ENCODE results near the gene PMM1.

PMM1 gene

GRCh38 chr22:41532908-41533825 is 56.5 kb downstream of the PMM1 start:
- no peaks in the 10 kb centered on the region for H3K9me3 ChIP-seq
- H3K27me3 ChIP-seq = no peaks in the 10 kb centered on the region
- no peak overlapping the region for H3K4me3 ChIP-seq (ENCODE audit: low read depth in 1 of 2, low read length in 1 of 2)
- peaks cover 40% of the 10 kb centered on the region for H3K36me3 ChIP-seq
- TF ChIP-seq, protein P1, sequence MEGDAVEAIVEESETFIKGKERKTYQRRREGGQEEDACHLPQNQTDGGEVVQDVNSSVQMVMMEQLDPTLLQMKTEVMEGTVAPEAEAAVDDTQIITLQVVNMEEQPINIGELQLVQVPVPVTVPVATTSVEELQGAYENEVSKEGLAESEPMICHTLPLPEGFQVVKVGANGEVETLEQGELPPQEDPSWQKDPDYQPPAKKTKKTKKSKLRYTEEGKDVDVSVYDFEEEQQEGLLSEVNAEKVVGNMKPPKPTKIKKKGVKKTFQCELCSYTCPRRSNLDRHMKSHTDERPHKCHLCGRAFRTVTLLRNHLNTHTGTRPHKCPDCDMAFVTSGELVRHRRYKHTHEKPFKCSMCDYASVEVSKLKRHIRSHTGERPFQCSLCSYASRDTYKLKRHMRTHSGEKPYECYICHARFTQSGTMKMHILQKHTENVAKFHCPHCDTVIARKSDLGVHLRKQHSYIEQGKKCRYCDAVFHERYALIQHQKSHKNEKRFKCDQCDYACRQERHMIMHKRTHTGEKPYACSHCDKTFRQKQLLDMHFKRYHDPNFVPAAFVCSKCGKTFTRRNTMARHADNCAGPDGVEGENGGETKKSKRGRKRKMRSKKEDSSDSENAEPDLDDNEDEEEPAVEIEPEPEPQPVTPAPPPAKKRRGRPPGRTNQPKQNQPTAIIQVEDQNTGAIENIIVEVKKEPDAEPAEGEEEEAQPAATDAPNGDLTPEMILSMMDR (IDR thresholded peaks at IDR 0.05) = peak; percentile 62
- H3K27ac ChIP-seq = no peak overlapping the region
- H3K4me1 ChIP-seq (ENCODE audit: control insufficient read depth in 1 of 2, insufficient read depth in 1 of 2, low read depth in 1 of 2, low read length in 1 of 2) = no peaks in the 10 kb centered on the region

DNA sequence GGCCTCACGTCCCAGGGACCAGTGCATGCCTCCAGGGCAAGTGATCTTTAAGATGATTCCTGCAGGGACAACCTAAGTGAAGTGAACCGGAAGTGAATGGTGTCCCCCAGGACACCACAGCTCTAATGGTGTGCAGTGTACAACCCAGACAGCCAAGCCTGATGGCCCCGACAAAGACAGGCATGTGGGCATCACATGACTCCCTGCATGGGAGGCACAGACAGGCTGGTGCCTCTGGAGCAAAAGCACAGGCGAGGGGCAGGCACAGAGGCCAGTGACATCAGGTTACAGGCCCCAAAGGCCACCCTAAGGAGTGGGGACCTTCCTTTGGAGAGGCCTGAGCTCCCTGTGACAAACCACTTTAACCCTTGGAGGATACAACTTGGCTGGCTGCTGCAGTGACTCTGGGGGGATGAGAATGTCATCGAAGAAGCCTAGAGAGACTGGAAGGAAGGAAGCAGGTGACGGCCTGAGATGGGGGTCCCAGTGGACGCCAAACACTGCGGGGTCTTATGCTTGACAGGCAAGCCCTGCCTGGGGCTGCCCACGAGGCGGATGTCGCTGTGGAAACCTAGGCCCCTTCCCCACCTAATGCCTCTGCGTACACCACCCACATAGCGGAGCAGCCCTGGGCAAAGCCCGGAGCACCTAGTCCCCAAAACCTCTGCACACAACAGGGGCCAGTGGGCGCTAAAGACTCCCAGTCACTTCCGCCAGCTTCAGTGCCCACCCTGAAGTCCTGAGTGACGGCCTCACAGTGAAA is 57.7 kb downstream of the PMM1 start:
- Histone ChIP-seq H3K27ac (no peak overlapping the region), H3K27me3 (no peaks in the 10 kb centered on the region), H3K4me1 (ENCODE audit: control insufficient read depth in 1 of 2, insufficient read depth in 1 of 2, low read depth in 1 of 2, low read length in 1 of 2) (no peaks in the 10 kb centered on the region), H3K36me3 (peaks cover 52% of the 10 kb centered on the region), H3K9me3 (no peaks in the 10 kb centered on the region), H3K4me3 (ENCODE audit: low read depth in 1 of 2, low read length in 1 of 2) (no peak overlapping the region)
- TF ChIP-seq, protein P1 (IDR thresholded peaks at IDR 0.05) = no peak

DNA sequence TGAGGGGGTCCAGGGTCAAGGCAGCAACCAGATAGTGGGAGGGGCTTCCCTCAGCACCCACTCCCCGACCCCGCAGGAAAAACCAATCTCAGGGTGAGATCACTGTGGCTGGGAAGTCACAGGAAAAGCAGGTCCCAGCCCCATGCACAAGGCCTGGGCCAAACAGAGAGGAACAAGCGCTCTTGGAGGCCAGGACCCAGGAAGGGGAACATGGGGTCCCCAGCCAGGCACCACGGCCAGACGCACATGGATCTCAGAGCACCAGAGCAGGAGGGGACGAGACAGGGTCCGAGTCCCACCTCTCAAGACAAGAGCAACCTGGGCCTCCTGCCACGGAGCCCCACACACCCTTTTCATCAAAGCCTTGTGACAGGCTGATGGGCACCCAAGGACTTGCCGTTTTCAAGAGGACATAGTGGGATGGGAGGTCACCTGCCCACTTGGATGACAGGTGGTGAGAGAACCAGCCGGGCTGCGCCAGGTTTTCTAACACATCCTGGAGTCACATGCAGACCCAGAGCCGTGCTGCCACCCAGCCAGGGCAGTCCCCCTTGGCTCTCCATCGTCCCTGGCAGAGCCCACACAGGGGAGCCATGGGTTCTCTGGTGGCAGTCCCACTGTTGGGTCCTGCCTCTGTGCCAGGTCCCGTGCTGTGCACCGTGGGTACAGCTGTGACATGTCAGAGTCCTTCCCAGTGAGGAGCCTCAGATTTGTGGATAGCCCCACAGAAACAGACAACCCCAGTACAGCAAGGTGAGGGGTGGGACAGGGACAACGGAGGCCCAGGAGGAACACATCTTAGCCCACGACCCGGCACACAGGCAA is 58.5 kb downstream of the PMM1 start:
- no peak overlapping the region for H3K4me3 ChIP-seq (ENCODE audit: low read depth in 1 of 2, low read length in 1 of 2)
- peaks cover 60% of the 10 kb centered on the region for H3K36me3 ChIP-seq
- H3K4me1 ChIP-seq (ENCODE audit: control insufficient read depth in 1 of 2, insufficient read depth in 1 of 2, low read depth in 1 of 2, low read length in 1 of 2) = no peaks in the 10 kb centered on the region
- TF ChIP-seq, protein P1 (IDR thresholded peaks at IDR 0.05) = no peak
- H3K27ac ChIP-seq = no peak overlapping the region
- H3K9me3 ChIP-seq = no peaks in the 10 kb centered on the region
- H3K27me3 ChIP-seq = no peaks in the 10 kb centered on the region

DNA sequence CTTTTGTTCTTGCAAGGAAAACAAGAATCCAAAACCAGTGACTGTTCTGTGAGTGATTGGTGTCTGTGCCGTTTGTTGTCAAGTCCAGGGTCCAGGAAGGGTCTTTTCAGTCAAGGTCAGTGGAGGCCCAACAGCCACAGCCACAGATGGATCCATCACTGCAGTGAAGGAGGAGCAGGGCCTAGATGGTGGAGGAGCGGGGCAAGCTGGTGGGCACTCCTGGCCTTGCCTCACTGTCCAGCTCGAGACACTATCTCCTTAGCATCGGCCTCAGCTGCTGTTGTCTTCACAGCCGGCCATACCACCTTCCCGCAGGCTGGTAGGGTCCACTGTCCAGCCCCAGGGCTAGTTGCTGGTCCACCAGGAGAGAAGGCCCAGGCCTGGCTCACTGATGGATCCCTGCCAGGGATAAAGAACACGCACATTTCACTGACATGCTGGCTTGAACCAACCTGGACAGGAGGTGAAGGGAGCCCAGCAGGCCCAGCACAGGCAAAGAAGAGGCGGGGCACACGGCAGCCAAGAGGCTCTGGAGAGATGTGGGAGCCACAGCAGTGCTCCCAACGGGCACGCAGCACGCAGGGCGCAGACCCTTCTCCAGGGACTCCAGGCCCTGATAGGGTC is 60.6 kb downstream of the PMM1 start:
- Histone ChIP-seq H3K4me3 (ENCODE audit: low read depth in 1 of 2, low read length in 1 of 2) (no peak overlapping the region), H3K27me3 (no peaks in the 10 kb centered on the region), H3K4me1 (ENCODE audit: control insufficient read depth in 1 of 2, insufficient read depth in 1 of 2, low read depth in 1 of 2, low read length in 1 of 2) (peaks cover 0 to 3% of the 10 kb centered on the region in 2 experiments), H3K27ac (no peak overlapping the region), H3K36me3 (peaks cover 81% of the 10 kb centered on the region), H3K9me3 (no peaks in the 10 kb centered on the region)
- TF ChIP-seq, protein P1 (IDR thresholded peaks at IDR 0.05) = no peak
